Neutrophil (primary cell): ENCODE results near the gene PCDH1.

ENCODE experiments used
- H3K27ac ChIP-seq: fragments of 200-600 bp; sonication (generic); 2 replicates; pipeline ENCODE4 v1.5.1; 2016; ENCODE audit warnings: mild to moderate bottlenecking, moderate library complexity
- H3K27me3 ChIP-seq: fragments of 200-600 bp; sonication (generic); 2 replicates; pipeline ENCODE4 v1.6.0; 2016; ENCODE audit warnings: mild to moderate bottlenecking
- H3K36me3 ChIP-seq: fragments of 200-600 bp; sonication (generic); 2 replicates; pipeline ENCODE4 v1.5.1; 2017
- H3K4me1 ChIP-seq, 2 experiments: fragments of 200-600 bp in 1 of 2; sonication (generic) in 1 of 2; 1 replicate in 1 of 2; 2 replicates in 1 of 2; pipeline versions ENCODE4 v1.5.1 to v1.6.1; 2013 to 2016; ENCODE audit warnings: low read depth in 1 of 2, low read length in 1 of 2, mild to moderate bottlenecking in 1 of 2, moderate library complexity in 1 of 2; ENCODE audit not compliant: control insufficient read depth in 1 of 2, insufficient read depth in 1 of 2
- H3K4me3 ChIP-seq, 2 experiments: fragments of 200-600 bp in 1 of 2; sonication (generic) in 1 of 2; 1 replicate in 1 of 2; 2 replicates in 1 of 2; pipeline ENCODE4 v1.5.1; 2013 to 2016; ENCODE audit warnings: low read depth in 1 of 2, low read length in 1 of 2, mild to moderate bottlenecking in 1 of 2, moderate library complexity in 1 of 2
- H3K9me3 ChIP-seq: fragments of 200-600 bp; sonication (generic); 2 replicates; pipeline ENCODE4 v1.5.1; 2016
- TF ChIP-seq, protein P1 (sequence below): fragments of 200-600 bp; sonication (generic); IDR thresholded peaks from 2 replicates; pipeline ENCODE4 v1.5.1; 2016; ENCODE audit warnings: antibody characterized with exemption

The PCDH1 gene

DNA sequence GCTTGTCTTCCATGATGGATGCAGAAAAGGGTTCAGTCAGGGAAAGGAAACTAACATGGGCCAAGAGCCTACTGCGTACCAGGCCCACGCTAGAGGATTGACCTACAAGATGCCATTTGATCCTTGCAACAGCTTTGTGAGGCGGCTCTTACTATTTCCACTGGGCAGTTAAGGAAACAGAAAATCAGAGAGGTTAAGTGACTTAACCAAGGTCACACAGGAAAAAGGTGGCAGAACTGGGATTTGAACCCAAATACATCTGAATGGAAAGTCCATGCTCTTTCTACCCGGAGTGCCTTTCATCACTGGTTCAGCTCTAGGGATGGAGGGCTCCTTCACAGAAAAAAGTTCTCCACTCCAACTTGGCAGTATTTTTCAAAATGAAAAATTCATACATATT lies 50.0 kb downstream of the PCDH1 start:
- H3K4me1 ChIP-seq = no peaks in the 10 kb centered on the region
- TF ChIP-seq, protein P1, sequence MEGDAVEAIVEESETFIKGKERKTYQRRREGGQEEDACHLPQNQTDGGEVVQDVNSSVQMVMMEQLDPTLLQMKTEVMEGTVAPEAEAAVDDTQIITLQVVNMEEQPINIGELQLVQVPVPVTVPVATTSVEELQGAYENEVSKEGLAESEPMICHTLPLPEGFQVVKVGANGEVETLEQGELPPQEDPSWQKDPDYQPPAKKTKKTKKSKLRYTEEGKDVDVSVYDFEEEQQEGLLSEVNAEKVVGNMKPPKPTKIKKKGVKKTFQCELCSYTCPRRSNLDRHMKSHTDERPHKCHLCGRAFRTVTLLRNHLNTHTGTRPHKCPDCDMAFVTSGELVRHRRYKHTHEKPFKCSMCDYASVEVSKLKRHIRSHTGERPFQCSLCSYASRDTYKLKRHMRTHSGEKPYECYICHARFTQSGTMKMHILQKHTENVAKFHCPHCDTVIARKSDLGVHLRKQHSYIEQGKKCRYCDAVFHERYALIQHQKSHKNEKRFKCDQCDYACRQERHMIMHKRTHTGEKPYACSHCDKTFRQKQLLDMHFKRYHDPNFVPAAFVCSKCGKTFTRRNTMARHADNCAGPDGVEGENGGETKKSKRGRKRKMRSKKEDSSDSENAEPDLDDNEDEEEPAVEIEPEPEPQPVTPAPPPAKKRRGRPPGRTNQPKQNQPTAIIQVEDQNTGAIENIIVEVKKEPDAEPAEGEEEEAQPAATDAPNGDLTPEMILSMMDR = no peak
- H3K27ac ChIP-seq = no peak overlapping the region
- H3K36me3 ChIP-seq = no peaks in the 10 kb centered on the region
- H3K9me3 ChIP-seq = no peaks in the 10 kb centered on the region
- no peak overlapping the region for H3K4me3 ChIP-seq
- peaks cover 53% of the 10 kb centered on the region for H3K27me3 ChIP-seq

DNA sequence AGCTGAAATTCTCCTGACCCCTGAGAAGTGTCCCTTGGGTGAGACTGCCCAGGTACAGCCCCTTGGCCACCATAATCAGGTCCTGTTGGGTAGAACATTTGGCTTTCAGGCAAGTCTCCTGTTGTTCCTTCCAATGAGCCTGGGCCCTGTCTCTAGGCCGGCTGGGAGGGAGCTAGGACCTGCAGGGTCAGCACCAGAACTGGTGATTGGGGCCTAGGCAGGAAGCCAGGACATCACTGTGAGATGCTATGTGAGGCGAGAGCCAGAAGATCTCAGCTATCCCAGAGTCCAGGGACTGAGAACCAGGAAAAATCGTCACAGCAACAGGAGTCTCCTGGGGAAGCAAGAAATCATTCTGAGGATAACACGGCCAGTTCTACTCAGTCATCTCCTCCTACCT lies 51.5 kb downstream of the PCDH1 start:
- H3K4me3 ChIP-seq = no peak overlapping the region
- H3K27me3 ChIP-seq = peaks cover 41% of the 10 kb centered on the region
- no peaks in the 10 kb centered on the region for H3K4me1 ChIP-seq
- TF ChIP-seq, protein P1 = no peak
- no peak overlapping the region for H3K27ac ChIP-seq
- no peaks in the 10 kb centered on the region for H3K9me3 ChIP-seq
- H3K36me3 ChIP-seq = no peaks in the 10 kb centered on the region

DNA sequence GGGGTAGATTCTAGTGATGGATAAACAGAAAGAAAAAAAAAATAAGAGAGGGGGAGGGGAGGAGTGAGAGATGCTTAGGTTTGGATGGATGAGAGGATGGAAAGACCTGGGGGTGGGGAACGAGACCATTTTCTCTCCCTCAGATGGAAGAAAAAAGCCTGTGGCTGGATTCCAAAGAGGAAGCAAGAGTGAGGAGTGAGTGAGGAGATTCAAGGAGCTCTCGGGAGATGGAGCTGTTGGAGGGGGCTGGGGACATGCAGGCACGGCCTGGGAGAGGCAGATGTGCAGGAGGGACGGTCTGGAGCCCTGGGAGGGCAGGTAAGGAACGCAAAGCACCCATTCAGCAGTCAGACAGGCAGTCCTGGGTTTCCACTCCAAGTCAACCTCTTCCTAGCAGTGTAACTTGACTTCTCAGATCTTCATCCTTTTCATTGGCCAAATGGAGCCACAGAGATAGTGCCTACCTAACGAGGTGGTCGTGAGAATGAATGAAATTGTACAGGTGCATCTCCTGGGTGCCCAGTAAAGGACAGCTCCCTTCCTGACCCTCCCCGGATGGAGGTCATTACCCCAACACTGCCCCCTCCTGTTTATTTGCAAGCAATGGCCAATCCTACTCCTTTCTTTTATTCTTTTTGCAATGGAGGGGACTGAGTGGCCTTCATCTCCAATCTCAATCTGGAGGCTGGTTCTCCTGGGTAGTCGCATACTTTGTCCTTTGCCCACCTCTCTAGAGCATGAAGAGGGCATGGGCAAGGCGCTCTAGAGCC lies 52.2 kb downstream of the PCDH1 start:
- Histone ChIP-seq H3K9me3 (no peaks in the 10 kb centered on the region), H3K27me3 (peaks cover 34% of the 10 kb centered on the region), H3K36me3 (no peaks in the 10 kb centered on the region), H3K27ac (no peak overlapping the region), H3K4me1 (no peaks in the 10 kb centered on the region), H3K4me3 (no peak overlapping the region)
- TF ChIP-seq, protein P1 = no peak

DNA sequence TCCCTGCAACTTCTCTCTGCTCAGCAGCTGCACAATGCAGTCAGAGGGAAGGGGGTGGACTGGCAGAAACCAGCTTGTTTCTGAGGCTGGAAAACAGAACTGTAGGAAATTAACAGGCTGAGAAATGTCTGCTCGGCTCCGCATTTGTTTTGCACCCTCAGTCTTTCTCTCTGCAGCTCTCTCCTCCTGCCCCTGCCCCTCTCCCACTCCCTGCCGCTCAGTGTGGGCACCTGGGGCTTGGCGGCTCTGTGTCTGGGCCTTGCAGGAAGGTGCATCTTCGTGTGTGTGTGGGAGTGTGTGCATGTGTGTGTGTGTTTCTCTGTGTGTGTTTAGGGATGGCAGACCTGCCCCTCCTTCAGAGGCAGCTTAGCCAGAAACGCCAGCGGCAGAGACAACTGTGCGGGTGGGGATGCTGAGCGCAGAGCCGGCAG lies 53.0 kb downstream of the PCDH1 start:
- H3K9me3 ChIP-seq = no peaks in the 10 kb centered on the region
- H3K27me3 ChIP-seq = peaks cover 35% of the 10 kb centered on the region
- H3K4me3 ChIP-seq = no peak overlapping the region
- no peak overlapping the region for H3K27ac ChIP-seq
- TF ChIP-seq, protein P1 = no peak
- H3K4me1 ChIP-seq = no peaks in the 10 kb centered on the region
- H3K36me3 ChIP-seq = no peaks in the 10 kb centered on the region

DNA sequence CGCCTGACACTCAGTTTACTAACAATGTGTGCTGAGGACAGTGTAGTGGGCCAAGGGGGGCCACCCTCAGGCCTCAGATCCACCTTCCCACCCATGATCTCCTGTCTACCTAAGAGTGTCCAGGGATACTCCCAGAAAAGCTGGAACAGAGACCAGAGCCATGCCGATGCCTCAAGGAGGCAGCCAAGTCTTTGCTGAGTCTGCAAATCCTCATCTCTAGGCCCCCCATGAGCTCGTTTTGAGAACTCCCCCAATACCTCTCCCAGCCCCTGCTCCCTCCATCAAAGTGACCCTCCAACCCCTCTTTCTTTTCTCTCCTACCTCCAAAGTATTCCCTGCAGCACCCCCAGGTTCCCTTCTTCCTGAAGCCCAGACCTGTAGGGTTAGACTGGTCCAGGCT lies 53.5 kb downstream of the PCDH1 start:
- H3K9me3 ChIP-seq = no peaks in the 10 kb centered on the region
- no peaks in the 10 kb centered on the region for H3K4me1 ChIP-seq
- TF ChIP-seq, protein P1 = no peak
- H3K4me3 ChIP-seq = no peak overlapping the region
- H3K36me3 ChIP-seq = no peaks in the 10 kb centered on the region
- H3K27ac ChIP-seq = no peak overlapping the region
- peaks cover 40% of the 10 kb centered on the region for H3K27me3 ChIP-seq
